Measurements from ENCODE around the gene PTPRM. TPM values are rescaled to one million over a fixed set of nuclear protein-coding genes. Genes with fewer than 3 reads are reported as not detected.

The PTPRM gene
- total RNA-seq, 1 donor from 2014 or later: 71.3 TPM

DNA sequence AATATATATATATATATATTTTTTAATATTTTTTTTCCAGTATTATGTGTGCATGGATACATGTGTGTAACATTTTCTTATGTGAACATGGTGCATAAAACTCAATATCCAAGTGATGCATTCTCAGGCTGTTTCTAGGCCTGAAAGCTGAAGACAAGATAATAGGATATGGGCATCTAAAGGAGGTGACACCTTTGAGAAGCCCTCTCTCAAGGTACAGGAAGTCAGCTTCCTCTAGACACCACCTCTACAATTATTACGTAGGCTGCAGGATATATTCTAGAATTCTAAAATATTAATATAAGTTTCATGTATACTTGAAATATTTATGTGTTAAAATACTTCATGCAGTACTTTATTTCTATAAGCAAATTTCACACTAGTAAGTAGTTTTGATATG, 327.5 kb downstream of the PTPRM start:
- TF ChIP-seq CTCF (IDR thresholded peaks at IDR 0.05; ENCODE audit: unreplicated experiment): no peak
- Mint-ChIP-seq H3K27ac (no peak overlapping the region), H3K27me3 (ENCODE audit: low read depth) (no peaks in the 10 kb centered on the region), H3K36me3 (no peaks in the 10 kb centered on the region), H3K9me3 (no peaks in the 10 kb centered on the region), H3K4me3 (no peak overlapping the region), H3K4me1 (peaks cover 11% of the 10 kb centered on the region)
- DNase-seq (ENCODE audit: low spot score in 2 of 2, unreplicated experiment in 2 of 2): no peak

- Mint-ChIP-seq H3K4me1 (peaks cover 4% of the 10 kb centered on the region), H3K36me3 (no peaks in the 10 kb centered on the region), H3K9me3 (no peaks in the 10 kb centered on the region), H3K27me3 (ENCODE audit: low read depth) (no peaks in the 10 kb centered on the region), H3K4me3 (no peak overlapping the region), H3K27ac (no peak overlapping the region)
- no peak for TF ChIP-seq CTCF (IDR thresholded peaks at IDR 0.05; ENCODE audit: unreplicated experiment)
- DNase-seq (ENCODE audit: low spot score in 2 of 2, unreplicated experiment in 2 of 2): no peak
Measured at GRCh38 chr18:7895346-7895745, 328.2 kb downstream of the PTPRM start.

- Mint-ChIP-seq H3K9me3 (no peaks in the 10 kb centered on the region), H3K27ac (no peak overlapping the region), H3K27me3 (ENCODE audit: low read depth) (no peaks in the 10 kb centered on the region), H3K4me1 (peaks cover 2% of the 10 kb centered on the region), H3K4me3 (no peak overlapping the region), H3K36me3 (no peaks in the 10 kb centered on the region)
- no peak for TF ChIP-seq CTCF (IDR thresholded peaks at IDR 0.05; ENCODE audit: unreplicated experiment)
- no peak for DNase-seq (ENCODE audit: low spot score in 2 of 2, unreplicated experiment in 2 of 2)
Measured at GRCh38 chr18:7896161-7896560, 329.0 kb downstream of the PTPRM start.

GRCh38 chr18:7896805-7897518, 329.8 kb downstream of the PTPRM start:
- Mint-ChIP-seq H3K9me3 (no peaks in the 10 kb centered on the region), H3K27me3 (ENCODE audit: low read depth) (no peaks in the 10 kb centered on the region), H3K4me1 (peaks cover 2% of the 10 kb centered on the region), H3K4me3 (no peak overlapping the region), H3K27ac (no peak overlapping the region), H3K36me3 (no peaks in the 10 kb centered on the region)
- DNase-seq (ENCODE audit: low spot score in 2 of 2, unreplicated experiment in 2 of 2): no peak
- TF ChIP-seq CTCF (IDR thresholded peaks at IDR 0.05; ENCODE audit: unreplicated experiment): no peak

GRCh38 chr18:7898181-7898580, 331.1 kb downstream of the PTPRM start:
- Mint-ChIP-seq H3K4me3 (no peak overlapping the region), H3K36me3 (no peaks in the 10 kb centered on the region), H3K27ac (no peak overlapping the region), H3K4me1 (peaks cover 2% of the 10 kb centered on the region), H3K27me3 (ENCODE audit: low read depth) (no peaks in the 10 kb centered on the region), H3K9me3 (no peaks in the 10 kb centered on the region)
- TF ChIP-seq CTCF (IDR thresholded peaks at IDR 0.05; ENCODE audit: unreplicated experiment): no peak
- DNase-seq (ENCODE audit: low spot score in 2 of 2, unreplicated experiment in 2 of 2): no peak
